ENCODE data around the gene SLC24A3. TPM values are rescaled to one million over a fixed set of nuclear protein-coding genes. Genes with fewer than 3 reads are reported as not detected.

The SLC24A3 gene
- total RNA-seq, 1 experiment from 2014 or later, result not detected

- intact Hi-C loops (cut with micrococcal nuclease; ENCODE audit: unreplicated experiment), result no loop called here
- Histone ChIP-seq H3K27me3 (ENCODE audit: insufficient read depth, low read depth) (peaks cover 96% of the 10 kb centered on the region), H3K9me3 (ENCODE audit: insufficient read depth, low read depth) (no peaks in the 10 kb centered on the region), H3K4me1 (replicated peaks; ENCODE audit: insufficient read depth) (no peaks in the 10 kb centered on the region), H3K9me2 (ENCODE audit: insufficient read depth) (no peaks in the 10 kb centered on the region), H3K36me3 (ENCODE audit: low read depth) (no peaks in the 10 kb centered on the region), H2AFZ (no peak overlapping the region), H3K4me3 (no peak overlapping the region), H3F3A (ENCODE audit: insufficient read depth, low read depth) (no peaks in the 10 kb centered on the region), H3K79me2 (ENCODE audit: low read depth) (no peaks in the 10 kb centered on the region), H4K20me1 (ENCODE audit: insufficient read depth) (no peaks in the 10 kb centered on the region), H3K27ac (no peak overlapping the region), H3K4me2 (no peak overlapping the region)
- no peak for TF ChIP-seq CTCF (conservative IDR thresholded peaks at IDR 0.05)
- TF ChIP-seq EZH2 (IDR thresholded peaks at IDR 0.05; ENCODE audit: low read depth), result no peak
- BruUV-seq (replicated peaks), result no TSS peak
- ChIA-PET POLR2A (ENCODE audit: unreplicated experiment) (no interaction called here), CTCF (no interaction called here)
- DNase-seq, result no peak
These were observed 330.7 kb downstream of the SLC24A3 start for GRCh38 chr20:19543101-19543500.

- ChIA-PET POLR2A (ENCODE audit: unreplicated experiment) (no interaction called here), CTCF (no interaction called here)
- Histone ChIP-seq H3K27ac (no peak overlapping the region), H3F3A (ENCODE audit: insufficient read depth, low read depth) (no peaks in the 10 kb centered on the region), H3K4me3 (no peak overlapping the region), H2AFZ (no peak overlapping the region), H3K9me3 (ENCODE audit: insufficient read depth, low read depth) (no peaks in the 10 kb centered on the region), H3K27me3 (ENCODE audit: insufficient read depth, low read depth) (peaks cover 96% of the 10 kb centered on the region), H3K4me1 (replicated peaks; ENCODE audit: insufficient read depth) (no peaks in the 10 kb centered on the region), H3K4me2 (no peak overlapping the region), H3K79me2 (ENCODE audit: low read depth) (no peaks in the 10 kb centered on the region), H4K20me1 (ENCODE audit: insufficient read depth) (no peaks in the 10 kb centered on the region), H3K36me3 (ENCODE audit: low read depth) (no peaks in the 10 kb centered on the region), H3K9me2 (ENCODE audit: insufficient read depth) (no peaks in the 10 kb centered on the region)
- TF ChIP-seq EZH2 (IDR thresholded peaks at IDR 0.05; ENCODE audit: low read depth) (no peak), CTCF (conservative IDR thresholded peaks at IDR 0.05) (no peak)
- intact Hi-C loops (cut with micrococcal nuclease; ENCODE audit: unreplicated experiment), result no loop called here
- BruUV-seq (replicated peaks), result no TSS peak
- DNase-seq, result no peak
These were observed 332.2 kb downstream of the SLC24A3 start for GRCh38 chr20:19544684-19545083.

GRCh38 chr20:19546648-19547047, 334.2 kb downstream of the SLC24A3 start:
- TF ChIP-seq EZH2 (IDR thresholded peaks at IDR 0.05; ENCODE audit: low read depth), result no peak
- no peak for TF ChIP-seq CTCF (conservative IDR thresholded peaks at IDR 0.05)
- H3K79me2 ChIP-seq (ENCODE audit: low read depth), result no peaks in the 10 kb centered on the region
- ChIA-PET CTCF (no interaction called here), POLR2A (ENCODE audit: unreplicated experiment) (no interaction called here)
- no peak overlapping the region for H3K4me2 ChIP-seq
- H4K20me1 ChIP-seq (ENCODE audit: insufficient read depth), result no peaks in the 10 kb centered on the region
- no peak for DNase-seq
- H2AFZ ChIP-seq, result no peak overlapping the region
- no peak overlapping the region for H3K27ac ChIP-seq
- intact Hi-C loops (cut with micrococcal nuclease; ENCODE audit: unreplicated experiment), result no loop called here
- H3K27me3 ChIP-seq (ENCODE audit: insufficient read depth, low read depth), result peaks cover 95% of the 10 kb centered on the region
- H3K4me3 ChIP-seq, result no peak overlapping the region
- H3K36me3 ChIP-seq (ENCODE audit: low read depth), result no peaks in the 10 kb centered on the region
- no peaks in the 10 kb centered on the region for H3K4me1 ChIP-seq (replicated peaks; ENCODE audit: insufficient read depth)
- no peaks in the 10 kb centered on the region for H3K9me3 ChIP-seq (ENCODE audit: insufficient read depth, low read depth)
- no peaks in the 10 kb centered on the region for H3K9me2 ChIP-seq (ENCODE audit: insufficient read depth)
- H3F3A ChIP-seq (ENCODE audit: insufficient read depth, low read depth), result no peaks in the 10 kb centered on the region
- BruUV-seq (replicated peaks), result no TSS peak

Measured in PC-9 (cell line).